Fibroblast of mammary gland (primary cell): Measurements from ENCODE around the gene OSBPL10.

Experiments
- DNase-seq: peaks from one replicate; pipeline ENCODE4 v3.0.0-alpha.2; 2010; ENCODE audit warnings: low read depth
- H3K4me3 ChIP-seq: 2 replicates; pipeline ENCODE4 v1.5.1; 2011; ENCODE audit warnings: low read depth, mild to moderate bottlenecking, low read length, moderate library complexity; ENCODE audit not compliant: control insufficient read depth
- CTCF ChIP-seq: conservative IDR thresholded peaks from 2 replicates; pipeline ENCODE4 v1.5.1; 2011; ENCODE audit warnings: low read depth, low read length, inconsistent platforms; ENCODE audit not compliant: control insufficient read depth, insufficient read depth

OSBPL10 gene

GRCh38 chr3:31808143-31808720, 172.8 kb downstream of the OSBPL10 start:
- no peak overlapping the region for H3K4me3 ChIP-seq
- no peak for TF ChIP-seq CTCF
- DNase-seq, result no peak

- H3K4me3 ChIP-seq, result no peak overlapping the region
- no peak for DNase-seq
- no peak for TF ChIP-seq CTCF
Observed at GRCh38 chr3:31804251-31805051, 176.6 kb downstream of the OSBPL10 start.

GRCh38 chr3:31802981-31803740, 177.9 kb downstream of the OSBPL10 start:
- no peak for DNase-seq
- no peak for TF ChIP-seq CTCF
- no peak overlapping the region for H3K4me3 ChIP-seq

DNA sequence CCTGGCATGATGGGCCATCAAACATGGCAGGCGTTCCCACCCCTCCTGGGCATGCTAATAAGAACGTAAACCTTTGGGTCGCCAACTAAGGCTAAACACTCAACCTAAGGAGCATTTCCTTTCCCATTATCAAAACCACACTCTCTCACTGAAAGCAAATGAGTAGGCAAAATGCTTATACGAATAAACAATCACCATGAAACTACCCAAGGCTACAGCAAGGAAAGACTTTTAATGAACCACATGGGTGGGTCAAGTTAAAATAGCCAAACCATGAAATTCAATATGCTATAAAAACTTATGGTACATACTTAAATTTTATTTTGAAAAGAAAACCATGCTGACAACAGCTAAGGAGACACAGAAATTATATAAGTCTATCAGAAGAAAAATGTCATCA, 180.6 kb downstream of the OSBPL10 start:
- TF ChIP-seq CTCF, result no peak
- H3K4me3 ChIP-seq, result no peak overlapping the region
- DNase-seq, result no peak

DNA sequence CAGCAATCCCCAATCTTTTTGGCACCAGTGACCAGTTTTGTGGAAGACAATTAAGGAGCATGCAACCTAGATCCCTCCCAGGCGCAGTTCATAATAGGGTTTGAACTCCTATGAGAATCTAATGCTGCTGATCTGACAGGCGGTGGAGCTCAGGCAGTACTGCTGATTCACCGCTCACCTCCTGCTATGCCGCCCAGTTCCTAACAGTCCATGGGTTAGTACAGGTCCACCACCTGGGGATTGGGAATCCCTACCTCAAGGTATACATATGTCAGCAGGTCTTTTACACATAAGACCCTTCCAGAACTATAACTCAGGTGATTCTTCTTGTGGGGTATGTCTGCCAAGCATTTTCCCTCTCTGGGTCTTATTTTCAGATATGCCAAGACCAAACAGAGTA, 182.2 kb downstream of the OSBPL10 start:
- no peak for DNase-seq
- H3K4me3 ChIP-seq, result no peak overlapping the region
- no peak for TF ChIP-seq CTCF

DNA sequence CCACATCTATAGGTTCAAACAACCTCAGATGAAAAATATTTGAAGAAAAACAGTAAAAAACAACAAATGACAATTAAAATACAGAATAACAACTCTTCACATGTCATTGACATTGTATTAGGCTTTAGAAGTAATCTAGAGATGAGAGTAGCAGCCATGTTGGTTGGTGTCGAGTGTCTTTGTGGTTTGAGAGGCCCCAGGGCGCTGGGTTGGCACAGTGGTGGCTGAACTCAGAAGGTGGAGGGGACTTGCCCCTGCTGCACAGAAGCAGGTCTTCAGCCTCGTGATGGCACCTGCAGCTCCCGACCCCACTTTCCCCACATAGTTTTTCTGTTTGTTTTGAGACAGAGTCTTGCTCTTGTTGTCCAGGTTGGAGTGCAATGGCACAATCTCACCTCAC, 187.2 kb downstream of the OSBPL10 start:
- H3K4me3 ChIP-seq, result no peak overlapping the region
- no peak for TF ChIP-seq CTCF
- no peak for DNase-seq
